CD4-positive, alpha-beta T cell treated with Interleukin-15 for 4 hours (primary cell): ENCODE measurements around the gene PFDN6.

Experiments used
- DNase-seq: peaks from one replicate; pipeline ENCODE4 v3.0.0-alpha.2; 2020; ENCODE audit warnings: low spot score

Gene PFDN6

GRCh38 chr6:33295621-33296369 is 6.4 kb downstream of the PFDN6 start:
- no peak for DNase-seq

DNA sequence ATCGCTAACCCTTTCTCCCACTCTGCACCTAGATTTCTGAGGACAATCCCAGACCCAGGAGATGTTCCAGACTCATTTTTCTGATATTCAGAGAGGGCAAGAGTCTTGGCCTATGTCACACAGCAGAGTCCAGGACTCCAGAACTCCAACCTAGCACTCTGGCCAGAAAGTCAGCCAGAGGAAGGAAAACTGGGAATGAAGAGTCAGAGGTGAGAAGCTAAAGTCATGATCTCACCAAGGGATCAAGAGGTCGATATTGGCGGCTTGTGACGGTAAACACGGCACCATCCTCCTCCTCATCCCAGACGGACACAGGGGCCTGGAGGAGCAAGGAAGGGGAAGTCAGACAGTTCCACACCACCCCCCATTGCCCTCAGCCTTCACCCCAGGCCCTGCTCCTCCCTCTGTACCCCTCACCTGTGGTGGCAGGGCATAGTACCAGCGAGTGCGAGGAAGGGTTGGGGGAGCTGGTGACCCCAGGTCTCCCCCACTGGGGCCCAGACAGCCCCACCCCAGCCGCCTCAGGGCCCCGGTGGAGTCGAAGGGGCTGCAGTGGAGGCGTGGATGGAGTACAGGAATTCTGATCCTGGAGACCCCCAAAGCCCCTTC is 7.5 kb downstream of the PFDN6 start:
- DNase-seq = no peak

DNA sequence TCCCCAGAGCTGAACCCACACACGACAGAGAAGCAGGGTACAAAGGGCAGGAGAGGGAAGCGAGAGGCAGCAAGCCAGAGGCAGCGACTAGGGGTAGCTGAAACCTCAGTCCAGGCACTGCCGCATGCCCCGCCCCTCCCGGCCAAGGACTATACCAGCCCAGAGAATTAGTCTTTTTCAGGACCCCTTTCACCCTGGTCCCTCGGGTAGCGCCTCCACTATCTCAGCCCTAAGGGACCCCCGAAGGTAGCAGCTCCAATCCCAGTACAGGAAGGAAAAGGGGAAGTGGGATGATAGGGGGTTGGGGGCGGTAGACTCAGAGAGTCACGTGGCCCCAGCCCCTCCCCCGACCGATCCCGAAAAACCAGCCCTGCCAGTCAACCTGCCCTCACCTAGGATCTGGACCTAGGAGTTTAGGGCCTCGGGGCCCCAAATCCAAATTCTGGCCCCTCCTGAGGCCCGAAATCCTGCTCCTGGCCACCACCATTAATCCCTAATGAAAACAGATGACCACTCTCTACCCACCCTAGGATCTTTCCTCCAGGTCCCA is 8.1 kb downstream of the PFDN6 start:
- DNase-seq = no peak

- peak; percentile 87 for DNase-seq
Measured at GRCh38 chr6:33297956-33298772, 8.8 kb downstream of the PFDN6 start.

DNA sequence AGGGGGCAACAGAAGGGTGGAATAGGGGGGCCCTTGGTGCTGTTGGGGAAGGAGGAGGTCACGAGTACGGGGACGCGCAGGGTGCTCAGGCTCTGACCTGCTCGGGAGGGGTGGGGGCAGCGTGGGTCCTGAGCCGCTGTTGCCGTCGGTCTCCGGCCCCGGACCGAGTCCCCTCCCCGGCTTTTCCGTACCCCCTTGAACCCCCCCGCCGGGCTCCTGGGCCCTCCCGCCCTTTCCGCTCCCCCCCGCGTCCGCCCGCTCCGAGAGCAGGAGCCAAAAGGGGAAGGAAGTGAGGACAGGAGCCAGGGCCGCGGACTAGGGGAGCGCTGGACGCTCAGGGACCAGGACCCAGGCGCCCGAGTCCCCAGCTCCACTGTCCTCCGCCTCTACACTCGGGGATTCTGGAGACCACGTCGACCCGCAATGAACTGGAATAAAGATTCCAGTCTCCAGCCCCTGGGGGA is 9.4 kb downstream of the PFDN6 start, which contains the start of gene RGL2:
TSS of gene RGL2 (minus strand) at position 170 of the 464 bp plus-strand sequence. CDS start 332 bp downstream, outside the sequence.
- peak; percentile 64 for DNase-seq

- DNase-seq = peak; percentile 93
Measured at GRCh38 chr6:33299237-33299944, 10.0 kb downstream of the PFDN6 start.

GRCh38 chr6:33301877-33302276 is 12.5 kb downstream of the PFDN6 start:
- no peak for DNase-seq

- no peak for DNase-seq
Measured at GRCh38 chr6:33304216-33304615, 14.8 kb downstream of the PFDN6 start.

DNA sequence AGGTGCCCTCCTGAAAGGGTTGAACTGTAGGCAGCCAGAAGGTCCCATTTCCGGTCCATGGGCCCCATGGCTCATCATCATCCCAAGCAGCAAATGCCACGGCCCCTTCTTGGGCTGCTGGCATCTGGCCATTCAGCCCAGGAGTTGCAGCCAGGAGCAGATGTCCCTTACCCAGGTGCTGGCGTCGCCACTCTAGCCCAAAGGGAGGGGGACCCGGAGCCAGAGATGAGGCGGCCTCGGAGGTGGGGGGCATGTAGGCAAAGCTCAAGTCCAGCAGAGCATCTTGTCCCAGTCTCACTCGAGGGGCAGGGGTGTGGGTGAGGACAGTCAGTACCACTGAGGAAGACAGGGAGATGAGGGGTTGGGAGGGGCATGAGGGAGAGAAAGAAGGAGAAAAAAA is 15.7 kb downstream of the PFDN6 start:
- no peak for DNase-seq

GRCh38 chr6:33306356-33306755 is 17.0 kb downstream of the PFDN6 start:
- no peak for DNase-seq

DNA sequence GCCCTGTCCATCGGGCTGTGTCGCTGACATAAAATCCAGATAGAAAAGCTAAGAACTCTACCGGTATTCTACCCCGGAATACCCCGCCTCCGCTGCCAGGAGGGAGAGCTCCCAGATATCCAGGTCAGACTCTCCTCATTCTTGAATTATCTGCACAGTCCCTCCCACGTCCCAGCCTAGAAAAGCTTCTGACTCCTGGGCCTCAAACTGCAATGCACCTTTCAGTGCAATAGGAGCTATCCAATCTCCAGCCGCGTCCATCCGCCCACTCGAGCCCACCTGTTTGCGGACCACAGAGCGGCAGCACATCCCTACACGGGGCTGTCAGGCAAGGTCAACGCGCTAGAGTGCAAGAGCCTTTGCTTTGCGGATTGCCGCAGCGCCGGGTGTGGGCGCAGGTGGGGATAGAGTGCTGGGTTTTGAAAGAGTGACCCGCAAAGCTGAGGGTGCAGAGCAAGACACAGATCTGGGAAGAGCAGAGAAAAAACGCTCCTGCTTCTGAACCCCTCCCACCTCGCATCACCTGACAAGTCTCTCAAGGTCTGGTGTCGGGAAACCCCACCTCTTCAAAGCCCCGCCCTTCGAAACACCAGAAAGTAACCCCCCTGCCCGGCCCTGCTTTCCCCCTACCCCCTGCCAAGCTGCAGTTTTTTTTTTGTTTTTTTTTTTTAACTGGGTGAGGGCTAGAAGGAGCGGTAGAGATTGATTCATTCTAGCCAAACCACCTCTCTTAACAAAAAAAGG is 23.1 kb downstream of the PFDN6 start:
- peak; percentile 91 for DNase-seq

- DNase-seq = peak; percentile 25
Measured at GRCh38 chr6:33313105-33313708, 23.8 kb downstream of the PFDN6 start.

- DNase-seq = peak; percentile 92
Measured at GRCh38 chr6:33313709-33314514, 24.5 kb downstream of the PFDN6 start, which contains the start of gene TAPBP. Gene TAPBP, minus strand, starts transcription at chr6:33314078. Its CDS starts 37 bp downstream, at chr6:33314041.

DNA sequence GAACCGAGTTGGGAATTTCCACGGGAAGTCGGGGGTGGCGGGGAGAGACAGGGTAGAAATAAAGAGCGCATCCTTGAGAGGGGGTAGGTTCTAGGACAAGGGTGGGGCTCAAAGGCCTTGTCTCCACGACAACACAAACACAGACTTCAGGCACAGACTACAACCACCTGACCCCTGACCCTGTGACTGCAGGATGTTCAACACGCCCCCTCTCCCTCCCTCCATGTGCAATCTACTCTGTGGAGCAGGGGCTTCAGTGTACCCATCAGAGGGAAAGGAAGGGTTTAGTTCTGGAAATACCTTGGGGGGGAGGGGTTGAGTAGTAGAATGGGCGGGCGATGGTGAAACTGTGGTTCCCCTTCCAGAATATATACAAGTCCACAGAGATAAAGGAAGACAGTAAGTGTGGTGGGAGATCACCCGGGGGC is 25.1 kb downstream of the PFDN6 start:
- peak; percentile 89 for DNase-seq

DNA sequence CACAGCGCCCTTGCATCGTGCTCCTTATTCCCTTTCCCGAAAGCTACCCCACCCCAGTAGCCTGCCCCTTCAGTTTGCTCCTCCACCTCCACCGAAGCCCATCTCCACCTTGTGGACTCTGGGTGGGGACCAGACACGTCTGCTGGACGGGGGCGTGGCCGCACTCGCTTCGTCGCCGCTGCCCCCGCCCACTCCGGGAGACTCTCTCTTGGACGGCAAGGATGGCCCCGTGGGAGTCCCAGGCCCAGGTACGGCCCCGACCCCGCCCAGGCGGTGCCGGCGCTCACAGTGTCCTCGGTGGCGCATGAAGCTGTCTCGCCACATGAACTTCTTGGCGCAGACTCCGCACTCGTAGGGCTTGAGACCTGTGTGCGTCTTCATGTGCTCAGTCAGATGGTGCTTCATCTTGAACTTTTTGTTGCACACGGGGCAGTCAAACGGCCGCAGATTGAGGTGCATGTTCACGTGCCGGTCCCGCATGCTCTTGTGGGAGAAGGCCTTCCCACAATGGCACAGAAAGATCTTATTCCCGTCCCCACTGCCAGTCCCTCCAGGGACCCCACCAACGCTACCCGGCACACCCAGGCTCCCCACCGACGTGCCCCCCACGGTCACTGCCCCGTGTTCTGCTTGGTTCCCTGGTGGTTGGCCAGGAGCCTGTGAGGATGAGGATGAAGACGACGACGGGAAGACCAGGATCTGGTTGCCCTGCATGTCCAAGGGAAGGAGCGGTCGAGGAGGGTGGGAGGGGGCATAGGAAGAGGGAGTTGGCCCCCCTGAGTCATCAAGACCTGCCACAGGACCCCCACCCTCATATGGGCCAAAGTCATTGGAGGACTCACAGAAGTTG is 25.8 kb downstream of the PFDN6 start:
- no peak for DNase-seq

GRCh38 chr6:33315793-33316602 is 26.6 kb downstream of the PFDN6 start:
- no peak for DNase-seq

DNA sequence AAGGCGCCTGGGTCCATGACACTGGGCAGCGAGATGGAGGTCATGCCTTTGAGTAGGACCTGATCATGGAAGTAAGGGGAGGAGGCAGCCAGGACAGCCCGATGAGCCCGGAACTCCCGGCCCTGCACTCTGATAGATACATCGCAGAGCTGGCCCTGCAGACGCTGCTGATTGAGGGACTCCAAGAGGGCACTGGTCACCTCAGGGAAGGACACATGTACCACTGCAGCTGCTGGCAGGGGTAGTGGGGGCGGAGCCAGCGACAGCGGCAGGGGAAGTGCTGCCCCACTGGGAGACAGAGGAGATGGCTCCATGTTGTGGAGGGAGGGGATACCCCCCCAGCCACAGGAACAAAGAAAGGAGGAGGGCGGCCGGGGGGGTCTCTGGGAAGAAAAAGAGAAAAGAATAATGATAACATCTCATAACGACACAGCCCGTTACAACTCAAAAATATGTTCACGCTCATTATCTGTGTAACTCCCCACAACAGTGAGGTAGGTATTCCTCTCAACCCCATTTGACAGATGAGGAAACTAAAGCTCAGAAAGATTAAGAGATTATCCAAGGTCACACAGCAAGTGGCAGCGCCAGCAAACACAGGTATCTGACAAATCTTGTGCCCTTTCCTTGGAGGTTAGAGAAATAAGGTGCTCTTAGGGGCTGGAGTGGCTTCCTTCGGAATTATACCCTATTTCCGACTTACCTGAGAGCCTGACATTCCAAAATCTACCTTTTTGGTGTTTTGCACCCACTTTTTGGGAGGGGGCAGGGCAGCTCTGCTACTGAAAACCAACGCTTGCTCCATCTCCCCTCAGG is 27.4 kb downstream of the PFDN6 start:
- DNase-seq = no peak
